GM10847 (cell line): Measurements from ENCODE around the gene ST3GAL4.

ENCODE experiments used
- POLR2A ChIP-seq: IDR thresholded peaks from 2 replicates; pipeline ENCODE4 v1.6.1; 2011; ENCODE audit not compliant: insufficient read length; ENCODE audit errors: extremely low read depth

ST3GAL4 gene

GRCh38 chr11:126437731-126438130 is 82.2 kb downstream of the ST3GAL4 start:
- TF ChIP-seq POLR2A: no peak

GRCh38 chr11:126438272-126438671 is 82.8 kb downstream of the ST3GAL4 start:
- TF ChIP-seq POLR2A: no peak

- no peak for TF ChIP-seq POLR2A
These were observed 83.2 kb downstream of the ST3GAL4 start for GRCh38 chr11:126438691-126439090.

GRCh38 chr11:126440276-126440675 is 84.8 kb downstream of the ST3GAL4 start:
- TF ChIP-seq POLR2A: no peak

- TF ChIP-seq POLR2A: no peak
These were observed 85.5 kb downstream of the ST3GAL4 start for GRCh38 chr11:126440792-126441514.

GRCh38 chr11:126443120-126443519 is 87.6 kb downstream of the ST3GAL4 start:
- TF ChIP-seq POLR2A: no peak

- TF ChIP-seq POLR2A: no peak
These were observed 88.6 kb downstream of the ST3GAL4 start for GRCh38 chr11:126444072-126444471.

GRCh38 chr11:126446581-126446980 is 91.1 kb downstream of the ST3GAL4 start:
- TF ChIP-seq POLR2A: no peak

- no peak for TF ChIP-seq POLR2A
These were observed 94.7 kb downstream of the ST3GAL4 start for GRCh38 chr11:126450198-126450597.

- TF ChIP-seq POLR2A: no peak
These were observed 95.3 kb downstream of the ST3GAL4 start for GRCh38 chr11:126450806-126451205.

GRCh38 chr11:126451211-126451802 is 95.8 kb downstream of the ST3GAL4 start:
- TF ChIP-seq POLR2A: no peak

- TF ChIP-seq POLR2A: no peak
These were observed 97.0 kb downstream of the ST3GAL4 start for GRCh38 chr11:126452241-126453101.

- no peak for TF ChIP-seq POLR2A
These were observed 100.6 kb downstream of the ST3GAL4 start for GRCh38 chr11:126456089-126456488.

GRCh38 chr11:126456783-126457542 is 101.5 kb downstream of the ST3GAL4 start:
- TF ChIP-seq POLR2A: no peak

- no peak for TF ChIP-seq POLR2A
These were observed 102.3 kb downstream of the ST3GAL4 start for GRCh38 chr11:126457817-126458216.
